Mesothelial cell of epicardium (in vitro differentiated cells): ENCODE data around the gene LENG9. TPM values are rescaled to one million over a fixed set of nuclear protein-coding genes. Genes with fewer than 3 reads are reported as not detected.
"Not testable (repeated sequence)": the region's sequence is repeated elsewhere in the genome, so short reads cannot be mapped to it uniquely, and the experiment has no call there.

ENCODE experiments used
- DNase-seq, 2 experiments: peaks; one replicate each; pipeline ENCODE4 v3.0.0; 2021; ENCODE audit warnings: low spot score in 2 of 2; ENCODE audit not compliant: unreplicated experiment in 2 of 2
- H3K27ac Mint-ChIP-seq: 2 replicates; pipeline ENCODE4 v1.8.0; 2021; ENCODE audit warnings: mixed read lengths
- H3K27me3 Mint-ChIP-seq: 2 replicates; pipeline ENCODE4 v1.8.0; 2021; ENCODE audit warnings: low read depth, mixed read lengths
- H3K36me3 Mint-ChIP-seq: 2 replicates; pipeline ENCODE4 v1.8.0; 2021; ENCODE audit warnings: mixed read lengths
- H3K4me1 Mint-ChIP-seq: 2 replicates; pipeline ENCODE4 v1.8.0; 2021; ENCODE audit warnings: mixed read lengths
- H3K4me3 Mint-ChIP-seq: 2 replicates; pipeline ENCODE4 v1.8.0; 2021; ENCODE audit warnings: mild to moderate bottlenecking, moderate library complexity, mixed read lengths
- H3K9me3 Mint-ChIP-seq: 2 replicates; pipeline ENCODE4 v1.8.0; 2021; ENCODE audit warnings: mixed read lengths
- total RNA-seq: library from RNA; stranded (reverse); gene quantifications from 3 replicates; pipeline ENCODE4 v1.2.1, GENCODE V29; 2021
- TF ChIP-seq, protein P1 (sequence below): fragments of 200-600 bp; sonication (generic); IDR thresholded peaks from one replicate; pipeline ENCODE4 v1.5.0; 2021; ENCODE audit warnings: antibody characterized with exemption; ENCODE audit not compliant: unreplicated experiment

The LENG9 gene
- total RNA-seq, 1 donor from 2014 or later: 5.8 TPM

DNA sequence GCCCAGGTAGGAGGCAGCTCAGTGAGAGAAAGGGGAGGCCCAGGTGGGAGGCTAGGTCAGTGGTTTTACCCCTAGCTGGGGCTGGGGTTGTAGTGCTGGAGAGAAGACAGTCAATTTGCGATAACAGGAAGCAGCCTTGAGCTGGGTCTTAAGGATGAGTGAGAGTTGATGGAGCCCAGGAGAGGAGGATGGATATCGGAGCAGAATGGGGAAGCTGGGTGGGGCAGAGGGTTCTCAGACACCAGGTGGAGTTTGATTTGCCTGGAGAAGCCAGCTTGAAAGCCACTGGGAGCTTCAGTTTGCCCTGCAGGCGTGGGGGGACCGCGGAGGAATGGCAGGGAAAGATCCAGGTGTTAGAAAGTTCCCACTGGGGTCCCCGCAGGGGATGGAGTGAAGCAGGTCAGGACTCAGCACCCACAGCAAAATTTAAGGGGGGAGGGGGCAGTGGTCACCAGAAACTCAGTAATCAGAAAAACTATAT lies 10.4 kb upstream of the LENG9 start:
- peaks cover 7% of the 10 kb centered on the region for H3K36me3 Mint-ChIP-seq
- H3K27me3 Mint-ChIP-seq: peaks cover 7% of the 10 kb centered on the region
- DNase-seq: no peak

DNA sequence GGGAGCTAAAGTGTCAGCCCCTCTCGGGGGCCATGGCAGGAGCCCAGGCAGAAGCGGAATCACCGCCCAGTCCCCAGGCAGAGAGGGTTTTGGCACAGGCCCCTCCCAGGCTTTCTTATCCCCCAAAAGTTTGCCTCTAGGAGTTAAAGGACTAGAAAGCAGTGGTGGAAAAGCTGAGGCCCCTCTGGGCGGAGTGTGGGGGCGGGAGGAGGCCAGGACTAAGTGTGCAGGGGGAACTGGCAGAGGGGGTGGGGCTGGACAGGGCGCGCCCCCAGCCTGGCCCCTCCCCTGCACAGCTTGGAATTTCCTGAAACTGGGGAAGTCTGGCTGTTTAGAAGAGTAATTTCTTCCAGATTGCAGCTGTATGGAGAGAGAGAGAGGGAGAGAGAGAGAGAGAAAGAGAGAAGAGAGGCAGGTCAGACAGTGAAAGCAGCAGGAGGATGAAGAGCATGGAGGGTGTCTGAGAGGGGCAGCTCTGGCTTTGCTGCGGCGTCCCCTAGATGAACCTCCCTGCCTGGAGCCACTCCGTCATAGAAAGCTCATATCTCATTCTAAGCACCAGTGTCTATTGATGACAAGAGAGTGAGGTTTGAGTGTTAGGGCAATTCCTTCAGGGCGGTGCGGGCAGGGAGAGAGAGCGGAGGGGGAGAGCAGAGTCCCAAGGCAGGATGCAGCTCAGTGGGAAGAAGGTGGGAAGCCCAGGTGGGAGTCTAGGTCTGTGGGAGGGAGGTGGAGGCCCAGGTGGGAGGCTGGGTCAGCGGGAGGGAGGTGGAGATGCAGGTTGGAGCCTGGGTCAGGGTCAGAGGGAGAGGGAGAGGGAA lies 9.7 kb upstream of the LENG9 start, which contains the start of gene CDC42EP5:
Gene CDC42EP5, minus strand, starts transcription at position 226 of the 821 bp plus-strand sequence. CDS start 7,749 bp downstream, outside the sequence.
- DNase-seq: peak; percentile 81 to 90
- Mint-ChIP-seq H3K4me3 (peak within 1 kb of the TSS; percentile 60), H3K36me3 (peaks cover 8% of the 10 kb centered on the region), H3K4me1 (peaks cover 42% of the 10 kb centered on the region), H3K27ac (peak within 1 kb of the TSS; percentile 93), H3K9me3 (no peaks in the 10 kb centered on the region), H3K27me3 (peaks cover 2% of the 10 kb centered on the region)
- TF ChIP-seq, protein P1, sequence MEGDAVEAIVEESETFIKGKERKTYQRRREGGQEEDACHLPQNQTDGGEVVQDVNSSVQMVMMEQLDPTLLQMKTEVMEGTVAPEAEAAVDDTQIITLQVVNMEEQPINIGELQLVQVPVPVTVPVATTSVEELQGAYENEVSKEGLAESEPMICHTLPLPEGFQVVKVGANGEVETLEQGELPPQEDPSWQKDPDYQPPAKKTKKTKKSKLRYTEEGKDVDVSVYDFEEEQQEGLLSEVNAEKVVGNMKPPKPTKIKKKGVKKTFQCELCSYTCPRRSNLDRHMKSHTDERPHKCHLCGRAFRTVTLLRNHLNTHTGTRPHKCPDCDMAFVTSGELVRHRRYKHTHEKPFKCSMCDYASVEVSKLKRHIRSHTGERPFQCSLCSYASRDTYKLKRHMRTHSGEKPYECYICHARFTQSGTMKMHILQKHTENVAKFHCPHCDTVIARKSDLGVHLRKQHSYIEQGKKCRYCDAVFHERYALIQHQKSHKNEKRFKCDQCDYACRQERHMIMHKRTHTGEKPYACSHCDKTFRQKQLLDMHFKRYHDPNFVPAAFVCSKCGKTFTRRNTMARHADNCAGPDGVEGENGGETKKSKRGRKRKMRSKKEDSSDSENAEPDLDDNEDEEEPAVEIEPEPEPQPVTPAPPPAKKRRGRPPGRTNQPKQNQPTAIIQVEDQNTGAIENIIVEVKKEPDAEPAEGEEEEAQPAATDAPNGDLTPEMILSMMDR: no peak

More for the DNA sequence above, 10.4 kb upstream of the LENG9 start:
- Mint-ChIP-seq H3K9me3 (no peaks in the 10 kb centered on the region), H3K4me3 (peak overlapping the region; percentile 60), H3K27ac (peak overlapping the region; percentile 93), H3K4me1 (peaks cover 44% of the 10 kb centered on the region)
- TF ChIP-seq, protein P1: no peak

DNA sequence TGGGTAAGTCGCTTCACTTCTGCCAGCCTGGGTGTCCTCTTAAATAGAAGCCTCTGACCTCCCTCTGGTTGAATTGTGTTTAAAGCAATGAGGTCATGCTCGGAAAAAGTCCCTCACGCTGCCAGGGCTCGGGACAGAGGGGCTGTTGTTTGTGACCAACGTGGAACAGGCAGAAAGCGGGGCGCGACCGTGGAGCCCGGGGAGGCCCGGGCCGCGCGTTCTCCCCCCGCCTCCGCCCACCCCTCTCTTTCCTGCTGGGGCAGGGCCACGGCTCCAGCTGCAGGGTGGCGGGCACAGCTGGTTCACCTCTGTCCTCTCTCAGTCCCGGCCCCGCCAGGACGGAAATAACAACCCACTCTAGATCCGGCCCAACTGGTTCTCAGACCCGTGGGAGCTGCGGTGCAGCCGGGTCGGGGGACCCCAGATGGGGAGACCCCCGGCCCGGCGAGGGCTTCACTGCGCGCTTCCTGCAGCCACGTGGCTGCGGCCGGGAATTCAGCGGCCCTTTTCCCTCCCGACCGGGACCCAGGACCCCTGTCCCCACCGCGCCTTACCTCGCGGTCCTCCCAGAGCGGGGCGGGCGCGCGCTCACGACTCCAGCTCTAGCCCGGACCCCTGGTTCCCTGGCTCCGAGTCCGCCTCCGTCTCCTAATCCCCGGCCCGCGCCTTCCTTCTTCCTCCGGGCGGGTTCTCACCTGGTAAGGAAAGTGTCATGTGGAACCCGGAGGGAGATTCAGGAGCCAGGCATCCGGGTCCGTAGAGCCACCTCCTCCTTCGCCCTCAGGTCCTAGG lies 7.6 kb upstream of the LENG9 start:
- Mint-ChIP-seq H3K27me3 (no peaks in the 10 kb centered on the region), H3K27ac (peak overlapping the region; percentile 94)

DNA sequence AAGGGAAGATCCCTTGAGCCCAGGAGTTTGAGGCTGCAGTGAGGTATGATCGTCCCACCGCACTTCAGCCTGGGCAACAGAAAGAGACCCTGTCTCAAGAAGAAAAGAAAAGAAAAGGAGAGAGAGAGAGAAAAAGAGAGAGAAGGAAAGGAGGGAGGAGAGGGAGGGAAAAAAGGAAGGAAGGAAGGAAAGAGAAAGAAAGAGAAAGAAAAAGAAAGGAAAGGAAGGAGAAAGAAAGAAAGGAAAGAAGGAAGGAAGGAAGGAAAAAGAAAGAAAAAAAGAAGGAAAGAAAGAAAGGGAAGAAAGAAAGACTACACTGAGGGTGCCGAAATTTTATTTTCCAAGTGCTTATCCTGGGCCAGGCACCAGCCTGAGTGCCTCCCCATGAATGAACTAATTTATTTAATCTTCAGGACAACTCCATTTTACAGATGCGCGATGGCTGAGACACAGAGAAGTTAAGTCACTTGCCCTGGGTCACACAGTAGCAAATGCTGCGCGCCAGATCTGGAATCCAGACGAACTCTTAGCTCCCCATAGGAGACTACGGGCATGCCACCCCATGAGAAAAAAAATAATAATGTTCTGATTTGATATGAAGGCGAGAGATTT lies 6.8 kb upstream of the LENG9 start:
- Mint-ChIP-seq H3K27ac (peak overlapping the region; percentile 82), H3K27me3 (no peaks in the 10 kb centered on the region), H3K36me3 (peaks cover 15% of the 10 kb centered on the region), H3K4me1 (peaks cover 40% of the 10 kb centered on the region), H3K9me3 (no peaks in the 10 kb centered on the region), H3K4me3 (peak overlapping the region; percentile 79)
- no peak for DNase-seq
- TF ChIP-seq, protein P1: no peak

More for the DNA sequence above, 7.6 kb upstream of the LENG9 start:
- Mint-ChIP-seq H3K4me1 (peaks cover 40% of the 10 kb centered on the region), H3K4me3 (peak overlapping the region; percentile 79), H3K36me3 (peaks cover 12% of the 10 kb centered on the region), H3K9me3 (no peaks in the 10 kb centered on the region)
- DNase-seq: no peak
- TF ChIP-seq, protein P1: no peak

DNA sequence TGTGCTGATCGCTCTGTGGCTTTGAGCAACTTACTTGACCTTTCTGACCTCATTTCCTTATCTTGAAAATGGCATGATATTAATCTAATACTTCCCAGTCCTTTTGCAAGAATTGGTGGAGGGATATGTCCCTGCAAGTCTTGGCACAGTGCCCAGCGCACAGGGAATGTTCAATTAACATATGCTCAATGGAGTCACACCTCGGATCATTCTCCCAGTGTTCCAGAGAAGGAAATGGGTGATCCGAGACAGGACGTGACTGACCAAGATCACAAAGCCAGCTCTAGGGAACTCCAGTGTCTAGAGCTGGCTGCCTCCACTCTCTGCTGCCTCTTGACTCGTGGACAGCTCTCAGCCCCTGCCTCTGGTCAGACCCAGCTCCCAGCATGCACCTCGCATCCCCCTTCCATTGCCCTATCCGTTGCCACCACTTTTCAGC lies 5.9 kb upstream of the LENG9 start:
- no peaks in the 10 kb centered on the region for H3K27me3 Mint-ChIP-seq
- H3K4me3 Mint-ChIP-seq: peak overlapping the region; percentile 79
- no peaks in the 10 kb centered on the region for H3K9me3 Mint-ChIP-seq
- H3K4me1 Mint-ChIP-seq: peaks cover 38% of the 10 kb centered on the region
- TF ChIP-seq, protein P1: no peak
- H3K27ac Mint-ChIP-seq: peak overlapping the region; percentile 36
- H3K36me3 Mint-ChIP-seq: peaks cover 15% of the 10 kb centered on the region
- no peak for DNase-seq

DNA sequence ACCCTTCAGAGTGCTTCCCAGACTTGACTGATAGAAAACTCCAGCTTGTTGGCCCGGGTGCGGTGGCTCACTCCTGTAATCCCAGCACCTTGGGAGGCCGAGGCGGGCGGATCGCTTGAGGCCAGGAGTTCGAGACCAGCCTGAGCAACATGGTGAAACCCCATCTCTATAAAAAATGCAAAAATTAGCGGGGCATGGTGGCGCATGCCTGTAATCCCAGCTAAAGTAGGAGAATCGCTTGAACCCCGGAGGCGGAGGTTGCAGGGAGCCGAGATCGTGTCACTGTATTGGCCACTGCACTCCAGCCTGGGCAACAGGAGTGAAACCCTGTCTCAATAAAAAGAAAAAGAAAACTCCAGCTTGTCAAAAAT lies 2.5 kb upstream of the LENG9 start:
- not testable (repeated sequence) for DNase-seq, H3K9me3 Mint-ChIP-seq, H3K27me3 Mint-ChIP-seq, H3K27ac Mint-ChIP-seq
- H3K36me3 Mint-ChIP-seq: peaks cover 15% of the 10 kb centered on the region
- H3K4me1 Mint-ChIP-seq: peaks cover 42% of the 10 kb centered on the region
- H3K4me3 Mint-ChIP-seq: peak overlapping the region; percentile 36
